ENCODE measurements around the gene CNTNAP2.

GRCh38 chr7:147078312-147078711, 961.7 kb downstream of the CNTNAP2 start:
- TF ChIP-seq POLR2A (IDR thresholded peaks at IDR 0.05; ENCODE audit: low read depth, low read length) (no peak), CTCF (conservative IDR thresholded peaks at IDR 0.05; ENCODE audit: low read depth, low read length) (no peak), ELK1 (IDR thresholded peaks at IDR 0.05; ENCODE audit: borderline replicate concordance, low read depth, low read length) (no peak), MXI1 (IDR thresholded peaks at IDR 0.05; ENCODE audit: borderline replicate concordance, low read depth, low read length) (no peak)
